BLaER1 treated with 17β-estradiol and CSF1 and Interleukin-3, amounts not matched to agents 10 nM and 100 nM (cell line): ENCODE results near the gene UBE2E3.
A peak's percentile ranks its signal among the peaks of the same experiment; 100 is the strongest.

ENCODE experiments used
- H3K27ac ChIP-seq, 11 experiments: shearing (Covaris generic); formaldehyde crosslinking; 2 replicates each; pipeline ENCODE4 v1.8.1; 2022
- H3K27me3 ChIP-seq, 11 experiments: shearing (Covaris generic); formaldehyde crosslinking; 2 replicates each; pipeline ENCODE4 v1.8.1; 2022
- H3K36me3 ChIP-seq, 11 experiments: shearing (Covaris generic); formaldehyde crosslinking; 2 replicates each; pipeline ENCODE4 v1.8.1; 2022
- H3K4me1 ChIP-seq, 10 experiments: shearing (Covaris generic); formaldehyde crosslinking; 2 replicates each; pipeline ENCODE4 v1.8.1; 2022
- H3K4me2 ChIP-seq, 11 experiments: shearing (Covaris generic); formaldehyde crosslinking; 2 replicates each; pipeline ENCODE4 v1.8.1; 2022
- H3K4me3 ChIP-seq, 10 experiments: shearing (Covaris generic); formaldehyde crosslinking; 2 replicates each; pipeline ENCODE4 v1.8.1; 2022
- H3K9ac ChIP-seq, 11 experiments: shearing (Covaris generic); formaldehyde crosslinking; 2 replicates each; pipeline ENCODE4 v1.8.1; 2022
- H3K9me3 ChIP-seq, 11 experiments: shearing (Covaris generic); formaldehyde crosslinking; replicated peaks in 1 of 11; 2 replicates each; pipeline ENCODE4 v1.8.1; 2022
- H4K20me1 ChIP-seq, 11 experiments: shearing (Covaris generic); formaldehyde crosslinking; 2 replicates each; pipeline ENCODE4 v1.8.1; 2022
- Cebpa-rat ChIP-seq, 11 experiments: shearing (Covaris generic); IDR thresholded peaks; 2 replicates each; pipeline ENCODE4 v1.8.1; 2022

The UBE2E3 gene

DNA sequence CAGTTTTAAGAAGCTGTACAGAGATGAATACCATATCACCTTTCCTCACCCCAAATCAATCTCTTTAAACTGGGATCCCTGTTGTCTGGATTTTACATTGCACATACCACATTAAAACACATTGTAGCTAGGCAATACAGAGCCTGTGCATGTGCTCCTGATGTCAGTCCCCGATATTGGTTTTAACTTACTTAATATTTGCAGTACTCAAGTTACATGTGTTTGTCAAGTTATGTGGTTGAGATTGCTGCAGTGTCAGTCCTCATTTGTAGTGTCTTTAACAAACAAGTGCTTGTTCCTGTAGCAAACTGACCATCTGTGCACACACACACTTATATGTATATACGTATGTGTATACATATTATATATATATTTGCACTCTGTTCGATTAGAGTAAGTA, 10.4 kb upstream of the UBE2E3 start:
- no peak overlapping the region for H3K4me3 ChIP-seq
- H3K36me3 ChIP-seq = no peaks in the 10 kb centered on the region
- no peaks in the 10 kb centered on the region for H3K4me1 ChIP-seq
- TF ChIP-seq Cebpa-rat (IDR thresholded peaks at IDR 0.05) = no peak
- no peaks in the 10 kb centered on the region for H3K9me3 ChIP-seq
- H3K27ac ChIP-seq = no peak overlapping the region
- no peak overlapping the region for H3K9ac ChIP-seq
- no peak overlapping the region for H3K4me2 ChIP-seq
- H3K27me3 ChIP-seq = no peaks in the 10 kb centered on the region
- H4K20me1 ChIP-seq = no peaks in the 10 kb centered on the region

DNA sequence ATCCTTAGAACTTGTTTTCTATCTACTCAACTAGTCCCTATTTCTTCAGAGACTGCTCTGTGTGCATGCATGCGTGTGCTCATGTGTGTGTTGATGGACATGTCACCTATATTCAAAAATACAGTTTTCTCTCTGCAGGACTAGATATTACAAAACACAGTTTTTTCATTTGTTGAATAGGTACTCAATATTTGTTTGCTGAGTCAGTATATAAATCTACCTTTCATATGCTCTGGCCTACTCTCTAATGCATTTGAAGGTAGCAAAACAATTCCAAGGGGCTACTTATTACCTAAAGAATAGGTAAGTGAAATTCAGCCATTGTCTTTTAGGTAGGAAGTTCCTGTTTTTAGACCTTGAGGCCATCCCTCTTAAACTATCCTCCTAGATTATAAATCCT, 8.6 kb upstream of the UBE2E3 start:
- Histone ChIP-seq H3K27me3 (no peaks in the 10 kb centered on the region), H3K36me3 (no peaks in the 10 kb centered on the region), H3K27ac (no peak overlapping the region), H3K4me1 (no peaks in the 10 kb centered on the region), H3K9ac (no peak overlapping the region), H3K4me2 (no peak overlapping the region), H3K9me3 (no peaks in the 10 kb centered on the region), H4K20me1 (no peaks in the 10 kb centered on the region), H3K4me3 (no peak overlapping the region)
- no peak for TF ChIP-seq Cebpa-rat (IDR thresholded peaks at IDR 0.05)

DNA sequence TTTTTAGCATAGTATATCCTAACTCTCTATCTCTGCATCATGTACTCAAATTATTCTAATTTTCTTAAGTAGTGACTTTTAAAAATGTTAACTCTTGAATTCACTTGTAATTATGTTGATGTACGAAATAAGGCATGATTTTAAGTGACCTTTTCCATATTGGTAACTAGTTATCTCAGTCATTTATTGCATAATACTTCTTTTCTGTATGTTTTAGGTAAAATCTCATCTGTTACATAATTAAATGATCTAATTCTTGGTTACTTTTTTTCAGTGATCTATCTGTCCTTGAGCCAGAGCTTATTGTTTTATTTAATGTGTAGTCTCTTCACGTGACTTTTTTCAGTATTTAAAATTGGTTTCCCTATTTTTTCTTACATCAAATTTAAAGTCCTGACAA, 4.8 kb upstream of the UBE2E3 start:
- no peak overlapping the region for H3K27ac ChIP-seq
- TF ChIP-seq Cebpa-rat (IDR thresholded peaks at IDR 0.05) = no peak
- H3K27me3 ChIP-seq = no peaks in the 10 kb centered on the region
- H3K4me1 ChIP-seq = peaks cover 0 to 12% (median 8%) of the 10 kb centered on the region in 10 experiments; a peak in 14 of 20 replicates
- no peak overlapping the region for H3K4me3 ChIP-seq
- no peak overlapping the region for H3K9ac ChIP-seq
- no peaks in the 10 kb centered on the region for H3K9me3 ChIP-seq
- H3K36me3 ChIP-seq = no peaks in the 10 kb centered on the region
- H3K4me2 ChIP-seq = no peak overlapping the region
- H4K20me1 ChIP-seq = no peaks in the 10 kb centered on the region

DNA sequence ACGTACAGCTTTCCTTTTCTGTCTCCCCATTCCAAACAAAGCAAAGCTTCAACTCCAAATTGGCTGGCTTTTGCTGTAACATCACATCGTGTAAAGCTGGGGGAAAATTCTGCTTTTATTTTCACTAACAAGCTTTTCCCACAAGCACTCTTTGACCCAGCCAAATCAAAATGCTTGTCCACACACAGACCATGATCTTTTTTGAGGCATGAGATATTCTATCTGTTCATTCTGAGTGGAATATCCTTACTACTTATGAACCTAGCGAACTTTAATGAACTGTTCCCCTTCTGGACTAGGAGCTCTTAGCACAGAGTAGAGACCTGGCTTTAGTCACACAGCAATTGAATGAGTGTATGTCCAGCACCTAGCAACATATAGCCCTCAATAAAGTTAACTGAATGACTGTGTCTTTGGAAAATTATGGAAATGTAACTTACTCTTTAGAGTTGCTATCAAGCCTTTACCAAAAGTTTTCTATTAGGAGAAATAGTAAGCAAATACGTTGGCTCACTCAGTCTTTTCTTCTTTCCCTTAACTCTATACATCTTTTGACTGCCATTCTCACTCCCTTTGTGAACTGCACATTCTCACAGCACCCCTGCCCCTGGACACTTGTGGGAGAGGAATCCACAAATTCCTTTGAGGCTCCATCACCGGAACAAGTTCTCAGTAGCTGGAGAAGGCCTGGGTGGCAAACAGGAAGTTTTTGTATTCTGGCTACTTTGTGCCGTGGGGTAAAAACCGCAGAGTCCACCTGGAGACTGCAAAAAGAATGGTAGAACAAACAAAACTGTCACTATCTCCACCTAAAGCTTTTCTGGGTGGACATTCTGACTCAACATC, 1.3 kb upstream of the UBE2E3 start:
- peaks cover 0 to 6% (median 0%) of the 10 kb centered on the region in 11 experiments; a peak in 4 of 22 replicates for H3K36me3 ChIP-seq
- H3K9ac ChIP-seq = peak overlapping the region in 10 of 11 experiments; percentile 85 to 96 (median 91); a peak in 17 of 22 replicates
- TF ChIP-seq Cebpa-rat (IDR thresholded peaks at IDR 0.05) = no peak
- peak overlapping the region in 8 of 10 experiments; percentile 70 to 90 (median 79); a peak in 14 of 20 replicates for H3K4me3 ChIP-seq
- peak overlapping the region in 10 of 11 experiments; percentile 85 to 96 (median 91); a peak in 14 of 22 replicates for H3K27ac ChIP-seq
- no peaks in the 10 kb centered on the region for H3K9me3 ChIP-seq
- peak overlapping the region; percentile 72 to 90 (median 86) for H3K4me2 ChIP-seq
- H4K20me1 ChIP-seq = no peaks in the 10 kb centered on the region
- peaks cover 20 to 31% (median 28%) of the 10 kb centered on the region in 10 experiments for H3K4me1 ChIP-seq
- H3K27me3 ChIP-seq = no peaks in the 10 kb centered on the region

DNA sequence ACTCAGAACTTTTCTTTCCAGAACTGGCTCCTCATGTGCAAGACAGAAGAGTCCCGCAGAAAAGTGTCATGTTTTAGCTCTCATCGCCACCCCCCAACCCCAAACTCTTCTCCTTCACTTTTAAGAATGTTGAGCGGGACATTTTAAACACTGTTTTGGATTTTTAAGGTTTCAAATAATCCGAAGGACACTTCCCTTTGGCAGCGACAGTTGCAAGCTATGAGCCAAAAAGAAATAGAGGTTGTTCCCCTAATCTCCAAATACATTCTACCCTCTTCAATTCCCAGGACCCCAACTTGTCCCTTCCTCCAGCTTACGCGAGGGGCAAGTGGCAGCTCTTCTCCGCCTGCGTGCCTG, 678 bp upstream of the UBE2E3 start:
- no peaks in the 10 kb centered on the region for H3K27me3 ChIP-seq
- peak overlapping the region; percentile 85 to 96 (median 92) for H3K9ac ChIP-seq
- H3K4me2 ChIP-seq = peak overlapping the region; percentile 72 to 90 (median 86)
- no peak for TF ChIP-seq Cebpa-rat (IDR thresholded peaks at IDR 0.05)
- no peaks in the 10 kb centered on the region for H4K20me1 ChIP-seq
- peaks cover 25 to 37% (median 34%) of the 10 kb centered on the region in 10 experiments for H3K4me1 ChIP-seq
- peaks cover 0 to 11% (median 4%) of the 10 kb centered on the region in 11 experiments; a peak in 12 of 22 replicates for H3K36me3 ChIP-seq
- no peaks in the 10 kb centered on the region for H3K9me3 ChIP-seq
- peak overlapping the region; percentile 85 to 96 (median 91) for H3K27ac ChIP-seq
- H3K4me3 ChIP-seq = peak overlapping the region; percentile 65 to 90 (median 77)

DNA sequence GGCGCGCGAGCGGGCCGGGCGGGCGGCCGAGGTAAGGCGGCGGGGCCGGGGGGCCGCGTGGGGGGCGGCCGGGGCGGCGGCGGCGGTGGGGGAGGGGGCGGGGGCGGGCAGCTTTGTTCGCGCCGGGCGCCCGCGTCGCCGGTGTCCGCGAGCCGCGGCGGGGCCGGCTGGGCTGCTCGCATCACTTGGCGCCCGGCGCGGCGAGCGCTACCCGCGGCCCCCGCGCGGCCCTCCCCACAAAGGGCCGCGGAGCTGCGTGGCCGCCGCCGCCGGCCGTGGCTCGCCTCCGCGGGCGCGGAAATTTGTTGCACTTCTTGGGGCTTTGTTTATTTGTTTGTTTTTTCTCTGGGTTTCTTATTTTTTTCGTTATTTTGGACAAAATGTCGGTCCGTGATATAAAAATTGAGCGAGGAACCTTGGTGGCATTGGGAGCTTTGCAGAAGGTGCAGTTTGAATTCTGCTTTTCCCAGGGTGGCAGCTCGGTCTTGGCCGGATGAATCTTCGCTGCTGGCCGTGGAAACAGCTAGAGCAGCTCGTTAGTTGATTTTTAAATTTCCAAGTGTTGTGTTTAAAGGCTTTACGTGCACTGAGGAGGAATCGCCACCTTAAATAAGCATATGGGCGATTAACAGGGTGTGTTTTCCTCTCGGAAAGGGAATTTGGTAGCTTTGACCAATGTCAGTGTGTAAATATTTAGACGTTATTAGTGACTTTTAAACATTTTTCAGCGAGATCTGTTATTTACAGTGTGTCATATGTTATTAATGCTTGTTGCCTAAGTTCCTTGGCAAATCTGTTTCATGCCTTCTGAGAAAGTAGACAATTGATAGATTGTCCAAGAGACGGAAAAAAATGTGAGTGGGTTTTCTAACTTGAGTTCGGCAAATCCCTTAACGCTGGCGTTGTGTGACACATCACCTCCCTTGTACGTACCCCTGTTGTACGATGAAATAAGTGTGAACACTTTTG, 822 bp downstream of the UBE2E3 start:
- H3K4me1 ChIP-seq = peaks cover 37 to 50% (median 47%) of the 10 kb centered on the region in 10 experiments
- no peaks in the 10 kb centered on the region for H3K27me3 ChIP-seq
- peak overlapping the region; percentile 70 to 90 (median 81) for H3K4me3 ChIP-seq
- peak overlapping the region; percentile 74 to 96 (median 84) for H3K4me2 ChIP-seq
- peak overlapping the region; percentile 52 to 96 (median 89); a peak in 21 of 22 replicates for H3K27ac ChIP-seq
- H3K36me3 ChIP-seq = peaks cover 0 to 21% (median 9%) of the 10 kb centered on the region in 11 experiments; a peak in 13 of 22 replicates
- no peak for TF ChIP-seq Cebpa-rat (IDR thresholded peaks at IDR 0.05)
- peaks cover 0 to 8% (median 0%) of the 10 kb centered on the region in 11 experiments; a peak in 3 of 22 replicates for H4K20me1 ChIP-seq
- no peaks in the 10 kb centered on the region for H3K9me3 ChIP-seq
- H3K9ac ChIP-seq = peak overlapping the region; percentile 84 to 96 (median 92)

DNA sequence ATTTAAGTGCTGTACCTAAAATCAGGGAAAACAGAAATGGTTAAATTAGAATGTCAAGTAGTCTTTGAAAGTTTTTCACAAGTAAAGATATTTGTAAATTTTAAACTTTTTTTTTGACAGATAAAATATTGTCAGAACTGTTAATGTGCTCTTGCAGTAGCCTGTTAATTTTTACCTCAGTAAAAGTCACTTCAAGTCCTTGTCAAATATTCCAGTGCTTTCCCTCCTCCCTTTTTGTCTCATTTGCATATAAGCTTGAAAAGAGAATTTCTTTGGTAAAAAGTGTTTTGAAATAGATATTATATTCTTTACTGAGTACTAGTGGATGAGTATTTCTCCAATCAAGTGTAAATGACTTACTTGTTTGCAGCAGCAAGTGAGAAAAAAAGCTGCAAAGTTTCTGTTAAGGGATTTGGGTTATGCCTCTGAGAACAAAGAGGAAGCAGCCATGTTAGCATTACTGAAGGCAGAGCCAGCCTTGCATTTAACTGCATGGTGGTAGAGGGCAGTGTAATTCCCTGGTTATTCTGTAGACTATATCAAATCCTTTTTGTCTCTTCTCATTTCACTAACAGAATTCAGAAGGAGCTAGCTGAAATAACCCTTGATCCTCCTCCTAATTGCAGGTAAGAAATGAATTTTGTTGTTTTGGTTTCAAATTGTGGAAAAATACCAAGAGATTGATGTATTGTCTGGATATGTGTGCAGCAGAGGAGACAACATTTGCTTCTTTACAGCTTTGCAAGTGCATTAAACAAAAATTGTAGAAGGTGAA, 3.2 kb downstream of the UBE2E3 start:
- TF ChIP-seq Cebpa-rat (IDR thresholded peaks at IDR 0.05) = no peak
- H3K9me3 ChIP-seq = no peaks in the 10 kb centered on the region
- peak overlapping the region in 9 of 11 experiments; percentile 35 to 75 (median 56); a peak in 17 of 22 replicates for H3K27ac ChIP-seq
- peak overlapping the region in 10 of 11 experiments; percentile 34 to 66 (median 57); a peak in 18 of 22 replicates for H3K9ac ChIP-seq
- H4K20me1 ChIP-seq = peaks cover 0 to 14% (median 0%) of the 10 kb centered on the region in 11 experiments; a peak in 5 of 22 replicates
- peaks cover 4 to 42% (median 17%) of the 10 kb centered on the region in 11 experiments; a peak in 15 of 22 replicates for H3K36me3 ChIP-seq
- H3K27me3 ChIP-seq = no peaks in the 10 kb centered on the region
- H3K4me1 ChIP-seq = peaks cover 37 to 52% (median 47%) of the 10 kb centered on the region in 10 experiments
- peak overlapping the region in 8 of 10 experiments; percentile 11 to 87 (median 76); a peak in 9 of 20 replicates for H3K4me3 ChIP-seq
- peak overlapping the region; percentile 58 to 96 (median 81) for H3K4me2 ChIP-seq
